LNCAP (cell line): ENCODE data around the gene CRBN.

Experiments used
- TF ChIP-seq, protein P1 (sequence below): fragments of 450-650 bp; IDR thresholded peaks from 2 replicates; pipeline ENCODE4 v1.5.1; 2017; ENCODE audit warnings: mild to moderate bottlenecking

Gene CRBN

GRCh38 chr3:3189961-3190360 lies 10.5 kb upstream of the CRBN start:
- TF ChIP-seq, protein P1, sequence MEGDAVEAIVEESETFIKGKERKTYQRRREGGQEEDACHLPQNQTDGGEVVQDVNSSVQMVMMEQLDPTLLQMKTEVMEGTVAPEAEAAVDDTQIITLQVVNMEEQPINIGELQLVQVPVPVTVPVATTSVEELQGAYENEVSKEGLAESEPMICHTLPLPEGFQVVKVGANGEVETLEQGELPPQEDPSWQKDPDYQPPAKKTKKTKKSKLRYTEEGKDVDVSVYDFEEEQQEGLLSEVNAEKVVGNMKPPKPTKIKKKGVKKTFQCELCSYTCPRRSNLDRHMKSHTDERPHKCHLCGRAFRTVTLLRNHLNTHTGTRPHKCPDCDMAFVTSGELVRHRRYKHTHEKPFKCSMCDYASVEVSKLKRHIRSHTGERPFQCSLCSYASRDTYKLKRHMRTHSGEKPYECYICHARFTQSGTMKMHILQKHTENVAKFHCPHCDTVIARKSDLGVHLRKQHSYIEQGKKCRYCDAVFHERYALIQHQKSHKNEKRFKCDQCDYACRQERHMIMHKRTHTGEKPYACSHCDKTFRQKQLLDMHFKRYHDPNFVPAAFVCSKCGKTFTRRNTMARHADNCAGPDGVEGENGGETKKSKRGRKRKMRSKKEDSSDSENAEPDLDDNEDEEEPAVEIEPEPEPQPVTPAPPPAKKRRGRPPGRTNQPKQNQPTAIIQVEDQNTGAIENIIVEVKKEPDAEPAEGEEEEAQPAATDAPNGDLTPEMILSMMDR, result no peak

GRCh38 chr3:3189102-3189727 lies 9.7 kb upstream of the CRBN start:
- TF ChIP-seq, protein P1, result no peak

DNA sequence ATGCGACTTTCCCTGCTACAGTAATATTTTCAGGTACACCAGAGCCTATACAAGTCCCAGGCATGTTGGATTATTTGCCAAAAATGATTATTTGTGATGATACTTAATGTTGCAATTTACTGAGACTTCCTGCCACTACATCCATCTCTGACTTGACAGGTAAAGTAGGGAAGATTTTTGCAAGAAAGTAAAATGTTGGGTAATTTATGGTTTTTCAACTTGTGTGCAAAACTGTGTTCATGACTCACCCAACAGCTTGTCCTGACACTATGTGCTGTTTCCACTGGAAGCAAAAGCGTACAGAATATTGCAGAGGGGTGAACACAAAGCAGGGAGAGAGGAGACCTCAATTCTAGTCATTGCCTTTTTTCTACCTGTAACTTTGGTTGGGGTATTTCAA lies 5.4 kb upstream of the CRBN start:
- TF ChIP-seq, protein P1, result no peak

- TF ChIP-seq, protein P1, result no peak
These were observed 965 bp upstream of the CRBN start for GRCh38 chr3:3180456-3180855.

GRCh38 chr3:3178498-3179328 lies 778 bp downstream of the CRBN start:
- TF ChIP-seq, protein P1, result no peak

GRCh38 chr3:3177861-3178497 lies 1.5 kb downstream of the CRBN start:
- TF ChIP-seq, protein P1, result no peak

DNA sequence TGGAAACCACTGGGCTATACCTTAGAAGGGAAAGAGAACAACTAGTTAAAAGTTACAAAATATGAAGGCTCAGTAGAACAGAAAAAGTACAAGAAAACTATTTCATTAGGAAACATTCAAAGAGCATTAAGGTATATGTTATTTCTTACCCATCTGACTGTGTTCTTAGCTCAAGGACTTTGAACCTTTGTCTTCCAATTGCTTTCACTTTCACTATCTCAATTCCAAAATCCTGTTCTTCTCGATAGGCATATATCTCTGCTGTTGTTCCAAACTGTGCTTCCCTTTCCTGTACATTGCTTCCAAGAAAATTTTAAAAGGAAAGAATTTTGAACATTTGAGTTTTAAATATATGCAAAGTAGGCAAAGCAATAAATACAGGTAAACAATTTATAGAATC lies 6.9 kb downstream of the CRBN start:
- TF ChIP-seq, protein P1, result no peak
